NCI-H1092 treated with DMSO at 0.1 percent for 48 hours (cell line): ENCODE results near the gene RUNX2.
"Not testable (repeated sequence)": the region's sequence is repeated elsewhere in the genome, so short reads cannot be mapped to it uniquely, and the experiment has no call there.

Experiments
- DNase-seq: peaks from one replicate; lab custom pipeline; 2025; lab: John Stamatoyannopoulos, UW

RUNX2 gene

DNA sequence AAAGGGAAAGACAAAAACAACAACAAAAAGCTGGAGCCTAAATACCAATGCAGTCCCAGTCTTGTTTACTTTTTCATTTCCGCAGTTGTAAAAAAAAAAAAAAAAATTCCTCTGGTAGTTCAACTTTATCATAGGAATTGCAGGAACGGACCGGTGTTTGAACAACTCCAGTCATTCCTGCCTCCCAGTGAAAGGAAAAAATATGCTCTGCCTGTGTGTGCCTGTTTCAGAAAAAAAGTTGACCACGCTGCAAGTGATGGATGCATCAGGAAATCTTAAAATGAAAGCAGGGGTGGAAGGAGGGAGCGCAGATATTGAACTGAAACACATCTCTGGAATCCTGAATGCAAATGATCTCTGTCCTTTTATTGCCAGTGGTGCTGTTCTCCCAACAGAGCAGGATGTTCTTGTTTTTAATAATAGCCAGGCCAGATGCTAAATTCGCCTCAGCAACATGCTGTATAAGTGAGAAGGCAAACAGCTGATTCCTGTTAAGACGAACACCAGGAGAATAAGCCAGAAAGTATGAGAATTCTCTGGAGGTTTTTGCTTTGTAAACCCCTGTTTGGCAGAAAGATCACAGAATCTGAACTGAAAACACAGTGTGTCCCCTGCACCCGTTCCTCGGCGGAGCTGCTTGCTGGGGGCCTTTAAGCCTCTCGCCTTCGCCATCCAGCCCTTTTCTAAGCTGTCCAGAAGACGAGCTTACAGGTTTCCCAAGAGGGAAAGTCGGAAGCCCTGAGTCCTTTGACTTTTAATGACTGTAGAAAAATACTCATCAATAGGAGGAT is 228.0 kb downstream of the RUNX2 start:
- no peak for DNase-seq

DNA sequence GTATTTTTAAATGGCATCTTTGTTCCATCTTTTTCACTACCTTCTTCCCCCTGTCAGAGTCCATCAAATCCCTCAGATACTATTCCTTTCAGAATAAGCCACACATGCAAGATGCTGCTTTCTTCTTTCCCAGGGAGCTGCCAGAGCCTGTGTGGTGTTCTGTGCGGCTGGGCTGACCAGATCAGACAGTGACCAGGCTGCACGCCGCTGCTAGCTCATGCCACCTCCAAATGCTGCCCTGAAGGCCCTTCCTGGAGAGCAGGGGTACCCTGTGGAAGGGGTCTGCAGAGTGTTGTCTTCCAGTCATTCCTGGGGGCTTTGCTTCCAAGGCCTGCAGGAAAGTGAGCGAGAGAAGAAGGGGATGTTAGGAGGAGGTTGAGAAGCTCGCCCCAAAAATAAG is 228.7 kb downstream of the RUNX2 start:
- DNase-seq, result no peak

DNA sequence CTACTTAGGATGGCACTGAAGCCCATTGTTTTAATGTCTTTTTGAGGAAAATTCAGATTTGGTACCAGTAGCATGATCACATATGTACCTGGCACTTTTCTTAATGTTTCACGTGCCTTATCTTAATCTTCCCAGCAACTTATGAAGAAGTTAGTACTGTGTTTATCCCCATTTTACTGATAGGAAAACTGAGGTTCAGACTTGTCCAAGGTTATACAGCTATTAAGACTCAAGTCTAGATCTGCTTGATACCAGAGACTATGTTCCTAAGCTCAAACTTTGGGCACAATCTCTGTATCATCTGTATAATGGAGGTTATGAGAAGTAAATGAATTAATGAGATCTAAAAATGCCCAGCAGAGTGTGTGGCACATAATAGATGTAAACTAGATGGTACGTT is 229.3 kb downstream of the RUNX2 start:
- DNase-seq, result no peak

DNA sequence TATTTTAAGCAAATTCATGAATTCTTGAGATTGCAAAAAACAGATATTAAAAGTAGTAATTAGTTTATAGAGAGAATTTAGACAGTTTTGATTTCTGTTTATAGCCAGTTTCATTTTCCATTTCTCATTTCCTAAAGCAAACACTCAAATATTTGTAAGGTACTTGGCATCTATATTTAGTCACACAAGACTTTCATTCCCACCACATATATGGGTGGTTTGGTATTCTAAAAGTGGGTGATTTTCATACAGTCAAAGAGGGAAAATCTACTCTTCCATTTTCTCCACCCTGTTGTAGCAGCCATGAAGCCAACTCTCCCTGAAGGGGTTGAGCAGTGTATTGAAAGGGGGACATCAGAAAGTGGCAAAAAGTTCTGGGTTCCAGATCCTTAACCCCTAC is 230.7 kb downstream of the RUNX2 start:
- no peak for DNase-seq

DNA sequence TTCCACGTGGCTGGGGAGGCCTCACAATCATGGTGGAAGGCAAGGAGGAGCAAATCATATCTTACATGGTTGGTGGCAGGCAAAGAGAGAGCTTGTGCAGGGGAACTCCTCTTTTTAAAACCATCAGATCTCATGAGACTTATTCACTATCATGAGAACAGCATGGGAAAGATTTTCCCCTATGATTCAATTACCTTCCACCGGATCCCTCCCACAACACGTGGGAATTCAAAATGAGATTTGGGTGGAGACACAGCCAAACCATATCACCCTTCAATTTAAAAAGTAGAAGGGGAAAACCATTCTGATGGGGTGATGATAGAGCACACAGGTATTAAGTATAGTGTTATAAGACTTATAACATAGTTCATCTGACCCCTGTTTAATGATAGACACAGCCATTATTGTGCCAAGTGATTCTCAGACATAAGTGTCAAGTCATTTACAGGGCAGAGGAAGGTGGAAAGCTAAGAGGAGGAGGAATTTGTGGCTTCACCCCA is 232.2 kb downstream of the RUNX2 start:
- not testable (repeated sequence) for DNase-seq

DNA sequence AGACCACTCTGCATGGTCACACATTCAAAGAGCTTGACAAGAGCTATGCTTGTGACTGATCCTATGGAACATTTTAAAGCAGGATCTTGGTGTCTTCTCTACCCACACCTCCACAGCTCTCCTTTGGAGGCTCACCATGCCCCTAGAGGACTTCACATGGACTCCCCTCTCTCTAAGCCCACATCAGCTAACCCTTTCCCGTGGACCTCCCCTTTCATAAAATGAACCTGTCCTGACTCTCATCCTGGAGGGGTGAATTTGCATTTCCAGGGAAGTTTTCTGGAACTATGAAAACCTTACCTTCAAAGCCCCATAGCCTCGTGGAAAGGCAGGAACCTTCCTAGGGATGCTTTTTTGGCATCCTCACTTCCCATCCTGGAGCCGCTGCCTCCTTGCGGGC is 234.0 kb downstream of the RUNX2 start:
- DNase-seq, result no peak

DNA sequence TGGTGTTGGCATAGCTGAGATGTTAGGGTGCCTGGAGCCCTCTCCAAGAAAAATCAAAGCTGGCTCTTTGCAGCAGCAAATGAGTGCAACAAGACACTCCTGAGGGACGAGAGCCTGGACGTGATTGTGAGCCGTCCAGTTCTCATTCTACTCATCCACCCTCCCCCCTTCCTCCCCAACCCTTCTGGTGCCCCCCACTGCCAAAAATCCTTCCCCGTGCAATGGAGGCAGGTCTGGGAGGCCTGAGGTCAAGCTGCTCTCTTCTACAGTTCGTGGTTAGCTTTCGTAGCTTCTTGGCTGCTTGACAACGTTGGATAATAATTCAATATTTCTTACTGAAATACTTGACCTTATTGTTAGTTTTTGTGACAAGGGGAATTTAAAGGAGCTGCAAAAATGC is 234.9 kb downstream of the RUNX2 start:
- no peak for DNase-seq

DNA sequence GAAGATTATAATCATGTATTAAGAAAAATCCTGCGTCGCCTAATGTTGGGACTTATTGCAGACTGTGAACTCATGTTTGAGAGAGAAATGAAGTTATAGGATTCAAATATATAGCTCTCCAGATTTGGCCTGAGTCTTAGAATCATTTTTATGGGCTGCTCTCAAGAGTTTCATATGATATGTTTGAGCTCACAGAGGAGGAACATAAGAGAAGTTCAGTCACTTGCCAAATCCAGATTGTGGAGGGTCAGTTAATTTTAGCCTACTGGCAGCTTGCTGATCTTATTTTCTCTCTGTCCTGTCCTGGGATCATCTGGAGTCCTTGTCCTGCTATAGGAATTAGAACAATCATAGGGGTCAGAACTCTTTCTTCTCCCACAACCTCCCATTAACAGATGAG is 235.7 kb downstream of the RUNX2 start:
- no peak for DNase-seq

DNA sequence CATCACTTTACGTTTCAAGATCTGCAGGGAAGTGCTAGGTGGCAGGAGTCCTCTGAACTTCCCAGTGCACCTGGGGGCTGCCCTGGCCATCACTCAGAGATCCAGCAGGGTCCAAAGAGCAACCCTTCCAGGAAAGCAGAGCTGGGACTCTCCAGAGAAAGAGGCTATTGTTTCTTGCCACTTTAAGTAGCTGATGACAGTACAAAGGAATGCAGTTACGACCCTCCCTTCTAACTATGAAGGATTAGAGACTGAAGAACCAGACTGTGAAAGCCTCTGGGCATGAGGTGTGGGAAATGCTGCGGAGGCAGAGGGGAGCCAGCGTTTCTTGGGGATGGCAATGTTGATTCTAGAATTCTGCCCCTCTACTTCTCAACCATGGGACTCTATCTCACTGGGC is 238.8 kb downstream of the RUNX2 start:
- DNase-seq, result no peak

DNA sequence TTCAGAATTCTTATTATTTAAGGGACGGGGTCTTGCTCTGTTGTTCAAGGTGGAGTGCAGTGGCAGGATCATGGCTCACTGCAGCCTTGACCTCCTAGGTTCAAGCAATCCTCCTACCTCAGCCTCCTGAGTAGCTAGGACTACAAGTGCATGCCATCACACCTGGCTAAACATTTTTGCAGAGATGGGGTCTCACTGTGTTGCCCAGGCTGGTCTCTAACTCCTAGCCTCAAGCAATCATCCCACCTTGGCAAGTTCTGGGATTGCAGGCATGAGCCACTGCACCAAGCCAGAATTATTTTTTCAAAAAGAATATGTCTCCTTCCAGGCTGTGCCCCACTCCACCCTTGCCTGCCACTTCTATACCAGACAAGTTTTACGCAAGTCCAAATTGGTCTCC is 239.7 kb downstream of the RUNX2 start:
- no peak for DNase-seq

DNA sequence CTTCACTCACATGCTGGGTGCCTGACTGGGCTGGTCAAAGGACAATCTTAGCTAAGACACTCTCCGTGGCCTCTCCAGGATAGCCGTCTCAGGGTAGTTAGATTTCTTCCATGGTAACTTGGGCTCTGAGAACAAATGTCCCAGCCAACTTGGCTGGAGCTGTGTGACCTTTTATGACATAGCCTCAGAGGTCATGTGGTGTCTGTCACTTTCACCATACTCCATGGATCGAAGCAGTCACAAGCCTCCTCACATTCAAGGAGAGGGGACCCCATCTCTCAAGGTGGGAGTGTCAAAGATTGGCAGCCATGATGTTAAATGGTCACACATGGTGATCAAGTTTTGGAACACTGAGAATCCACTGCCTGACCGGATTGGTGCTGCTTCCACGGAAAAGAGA is 240.5 kb downstream of the RUNX2 start:
- no peak for DNase-seq

DNA sequence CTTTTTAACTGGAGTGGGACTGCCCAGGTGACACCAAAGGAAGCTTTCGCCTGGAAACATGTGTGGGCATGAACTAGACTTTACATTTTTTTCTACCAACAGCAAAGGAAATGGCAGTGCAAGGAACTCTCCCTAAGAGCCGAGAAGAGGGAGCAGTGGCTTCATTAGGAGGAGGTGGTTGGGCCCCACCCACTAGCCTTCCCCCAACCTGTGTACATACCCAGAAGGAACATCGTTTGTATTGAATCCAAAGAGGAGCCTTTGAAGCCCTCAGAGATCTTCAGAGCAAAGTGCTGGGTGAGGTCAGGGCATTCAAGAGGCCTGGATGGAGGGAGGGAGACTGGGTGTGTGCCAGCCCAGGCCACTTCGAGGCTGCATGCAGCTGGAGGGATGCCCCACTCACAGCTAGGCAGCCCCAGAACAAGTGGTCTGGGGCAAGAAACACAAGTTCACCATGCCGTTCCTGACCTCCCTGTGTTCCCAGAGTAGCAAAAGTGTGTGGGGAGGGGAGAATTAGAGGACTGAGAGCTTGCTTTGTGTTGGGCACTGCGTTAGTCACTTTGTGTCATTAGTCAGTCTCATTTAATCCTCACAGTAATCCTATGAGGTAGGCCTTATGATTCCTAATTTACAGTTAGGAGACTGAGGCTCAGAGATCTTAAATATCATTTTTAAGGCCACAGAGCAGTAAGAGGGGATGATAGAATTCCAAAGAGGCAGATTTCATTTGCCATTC is 241.2 kb downstream of the RUNX2 start:
- DNase-seq, result no peak

DNA sequence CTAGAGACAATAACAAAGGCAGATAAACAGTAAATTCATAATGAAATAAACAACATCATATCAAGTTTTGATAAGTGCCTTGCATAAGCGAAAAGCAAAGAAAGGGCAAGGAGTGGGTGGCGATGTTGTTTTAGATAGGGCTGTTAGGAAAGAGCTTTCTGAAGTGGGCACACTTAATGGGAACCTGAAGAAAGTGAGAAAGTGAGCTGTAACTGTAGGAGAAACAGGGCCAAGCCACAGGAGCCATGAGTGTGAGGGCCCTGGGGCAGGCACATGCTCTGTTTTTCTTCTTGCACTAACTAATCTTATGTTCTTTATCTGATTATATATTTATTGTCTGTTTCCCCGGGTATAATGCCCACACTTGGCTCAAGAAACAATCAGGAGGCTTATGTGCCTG is 243.0 kb downstream of the RUNX2 start:
- DNase-seq, result no peak

DNA sequence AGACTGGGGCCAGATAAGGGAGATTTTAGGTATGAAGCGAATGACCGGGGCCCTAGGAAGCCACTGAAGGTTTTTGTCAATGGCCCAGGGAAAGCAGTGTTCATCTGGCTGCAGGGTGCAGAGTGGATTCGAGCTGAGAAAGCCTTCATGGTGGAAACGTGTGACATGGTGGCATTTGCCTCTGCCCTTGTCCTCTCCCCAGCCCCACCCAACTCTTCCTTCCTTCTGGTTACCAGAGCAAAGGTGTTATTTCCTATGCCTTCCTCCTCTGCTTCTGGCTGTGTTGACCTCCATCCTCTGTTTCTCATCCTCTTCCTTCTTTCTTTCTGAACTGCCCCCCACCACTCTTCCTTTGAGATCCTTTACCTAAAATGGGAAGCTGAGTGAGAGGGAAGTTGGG is 244.7 kb downstream of the RUNX2 start:
- no peak for DNase-seq

DNA sequence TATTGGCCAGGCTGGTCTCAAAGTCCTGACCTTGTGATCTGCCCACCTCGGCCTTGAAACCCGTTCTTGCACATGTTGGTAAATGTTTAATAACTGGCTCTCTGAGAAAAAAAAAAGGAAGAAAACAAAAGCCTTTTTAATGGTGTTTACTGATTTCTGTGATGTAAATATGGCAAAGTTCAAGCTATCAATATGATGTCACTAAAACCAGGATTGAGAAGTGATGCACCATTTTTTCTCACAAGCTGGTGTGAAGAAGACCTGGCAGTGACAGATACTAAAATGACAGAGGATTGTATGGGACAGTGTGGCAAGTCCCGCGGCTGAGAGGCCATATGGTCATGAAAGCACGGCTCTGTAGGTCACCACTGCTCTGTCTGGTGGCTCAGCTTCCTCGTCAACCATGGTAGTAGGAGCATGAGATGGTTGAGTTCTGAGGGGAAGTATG is 245.9 kb downstream of the RUNX2 start:
- no peak for DNase-seq

DNA sequence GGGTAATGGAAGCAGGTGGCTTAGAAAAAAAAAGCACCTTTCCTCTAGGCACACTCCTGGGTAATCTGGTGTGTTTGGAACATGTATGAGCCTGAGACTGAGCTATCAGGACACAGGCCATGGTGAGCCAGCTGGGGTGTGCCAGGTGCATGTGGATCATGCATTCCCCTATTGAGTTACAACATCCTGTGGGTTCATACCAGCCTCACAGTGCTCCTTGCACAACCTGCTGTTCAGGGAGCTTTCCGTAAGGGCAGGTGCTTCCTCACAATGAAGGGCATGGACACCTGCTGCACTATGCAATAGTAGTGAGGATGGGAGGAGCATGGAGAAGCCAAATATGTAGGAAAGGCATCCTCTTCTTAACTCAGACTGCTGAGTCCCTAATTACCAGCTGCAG is 246.8 kb downstream of the RUNX2 start:
- DNase-seq, result no peak

DNA sequence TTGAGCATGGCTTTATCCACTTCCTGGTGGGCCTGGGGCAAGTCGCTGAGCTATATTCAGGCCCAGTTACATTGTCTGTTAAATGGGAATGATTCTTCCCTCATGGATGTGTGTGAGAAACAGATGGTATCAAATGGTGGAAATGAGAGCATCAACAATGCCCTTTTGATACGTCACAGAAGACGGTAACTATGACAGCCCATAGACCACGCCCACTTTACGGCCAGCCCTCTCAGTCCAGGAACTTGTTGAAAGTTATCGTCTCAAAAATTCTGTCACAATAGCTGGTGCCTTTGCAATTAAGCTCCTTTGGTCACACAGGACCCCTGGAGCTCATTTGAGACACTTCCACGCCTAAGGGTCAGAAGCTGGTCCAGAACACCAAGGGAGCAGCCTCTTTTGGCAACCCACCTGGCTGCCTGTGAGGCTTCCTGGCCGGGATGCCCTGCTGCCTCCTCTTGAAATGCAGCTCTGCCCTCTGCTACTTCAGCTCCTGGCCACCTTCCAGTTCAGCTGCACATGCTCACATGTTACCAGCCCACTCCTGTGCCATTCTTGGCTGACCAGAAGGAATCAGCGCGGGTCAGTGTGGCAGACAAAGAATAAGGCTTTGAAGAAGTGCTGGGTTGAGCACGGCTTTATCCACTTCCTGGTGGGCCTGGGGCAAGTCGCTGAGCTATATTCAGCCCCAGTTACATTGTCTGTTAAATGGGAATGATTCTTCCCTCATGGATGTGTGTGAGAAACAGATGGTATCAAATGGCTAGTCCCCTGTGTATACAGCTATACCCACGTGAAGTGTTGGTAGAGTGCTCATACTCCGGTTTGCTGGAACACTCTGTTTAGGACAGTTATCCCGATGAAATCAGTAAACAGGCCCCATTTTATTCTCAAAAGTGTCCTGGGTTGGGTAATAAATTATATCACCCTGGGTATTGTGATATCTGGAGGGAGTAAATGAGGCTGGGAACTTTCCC is 248.8 kb downstream of the RUNX2 start:
- DNase-seq, result no peak

DNA sequence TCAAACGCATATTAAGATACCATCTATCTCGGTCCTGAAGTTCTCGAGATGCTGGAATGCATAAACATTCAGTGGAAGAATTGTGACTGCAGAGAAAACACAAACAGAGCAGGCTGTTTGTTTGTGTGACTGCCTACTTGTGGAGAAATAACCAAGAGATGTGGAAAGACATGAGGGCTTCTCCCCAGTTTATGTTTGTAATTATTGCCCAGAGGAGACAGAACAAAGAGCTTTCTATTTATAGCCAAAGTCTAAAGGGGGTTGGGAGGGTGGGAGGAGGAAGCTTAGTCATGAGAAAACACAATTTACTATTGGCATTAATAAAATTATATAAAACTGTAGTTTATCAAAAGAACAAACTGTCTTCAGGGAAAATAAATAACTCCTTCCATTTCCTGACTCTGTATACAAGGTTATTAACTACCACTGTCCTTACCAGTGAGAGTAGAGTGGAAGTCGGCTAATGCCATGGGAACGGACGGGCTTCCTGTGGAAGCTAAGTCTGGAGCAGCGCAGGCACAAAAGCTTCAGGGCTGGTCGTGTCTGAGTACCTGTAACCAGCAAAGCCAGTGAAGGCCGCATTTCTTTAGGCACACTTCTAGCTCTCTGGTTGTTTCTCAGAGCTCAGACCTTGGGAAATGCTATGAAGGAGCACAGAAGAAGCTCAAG is 249.8 kb downstream of the RUNX2 start:
- no peak for DNase-seq

DNA sequence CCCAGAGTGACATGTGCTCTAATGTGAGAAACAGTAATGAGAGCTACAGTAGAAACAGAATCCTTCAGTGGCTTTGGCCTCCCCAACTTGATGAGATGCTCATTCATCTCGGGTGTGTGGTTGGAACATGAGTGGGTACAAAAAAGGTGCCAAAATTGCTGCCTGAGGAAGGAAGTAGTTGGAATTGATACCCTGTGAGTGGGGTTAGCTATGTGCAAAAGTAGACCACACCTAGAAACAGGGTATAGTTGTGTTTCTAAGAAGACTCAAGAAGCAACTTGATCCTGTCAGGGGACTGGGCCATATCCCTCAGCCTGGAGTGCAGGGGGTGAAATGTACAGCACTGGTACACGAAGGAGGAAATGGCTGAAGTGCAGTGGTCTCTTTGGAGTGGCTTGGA is 256.0 kb downstream of the RUNX2 start:
- DNase-seq, result no peak

DNA sequence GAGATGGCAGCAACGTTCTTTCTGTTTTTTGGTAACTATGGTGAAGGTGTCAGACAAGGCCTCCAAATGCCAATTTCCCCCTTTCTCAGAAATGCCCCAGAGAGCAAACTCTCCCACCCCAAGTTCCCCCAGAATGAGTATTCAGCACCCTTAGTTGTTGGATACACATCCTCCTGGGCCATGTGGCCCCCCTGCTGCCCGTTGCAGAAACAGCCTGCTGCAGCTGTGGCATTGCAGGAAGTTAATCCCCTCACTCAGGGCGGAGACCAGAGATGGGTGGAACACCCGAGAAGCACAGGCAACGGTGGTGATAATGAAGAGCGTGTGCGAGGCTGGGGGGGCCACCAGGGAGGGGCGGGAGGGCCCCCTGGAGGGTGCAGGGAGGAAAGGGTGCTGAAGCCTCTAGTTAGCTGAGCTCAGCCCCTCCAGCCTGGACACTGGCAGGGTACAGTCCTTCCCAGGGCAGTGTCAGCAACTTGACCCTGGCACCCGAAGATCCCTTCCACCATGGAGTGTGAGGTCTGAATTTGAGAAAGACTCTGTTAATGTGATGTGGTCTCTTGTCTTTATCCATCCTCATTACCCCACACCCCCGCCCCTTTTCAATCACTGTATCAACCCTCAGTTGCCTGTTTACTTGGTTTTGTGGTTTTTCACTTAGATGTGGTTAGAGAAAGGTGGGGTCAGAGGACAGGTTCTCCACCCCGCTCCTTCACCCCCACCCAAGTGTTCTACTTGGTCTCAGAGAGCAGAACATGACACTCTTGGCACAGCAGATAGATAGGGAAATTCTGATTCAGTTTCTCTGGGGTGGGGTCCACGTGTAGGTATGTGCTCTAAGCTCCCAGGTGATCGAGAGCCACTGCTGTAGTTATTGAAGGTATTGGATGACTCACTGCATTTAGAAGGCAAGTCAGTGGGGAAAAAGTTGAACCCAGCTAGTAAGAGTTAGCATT is 258.4 kb downstream of the RUNX2 start:
- DNase-seq, result no peak
